Left kidney (tissue), 2 donors: ENCODE results near the gene ZBTB25. TPM values are rescaled to one million over a fixed set of nuclear protein-coding genes. Genes with fewer than 3 reads are reported as not detected.
"Not testable (repeated sequence)": the region's sequence is repeated elsewhere in the genome, so short reads cannot be mapped to it uniquely, and the experiment has no call there.

Source experiments
- DNase-seq: peaks from one replicate; pipeline ENCODE4 v3.0.0-alpha.2; 2013
- polyA plus RNA-seq: library from polyadenylated mRNA; unstranded; fragments of 120-200 nt; gene quantifications from one replicate; pipeline ENCODE4 v1.2.1, GENCODE V29; 2013; ENCODE audit not compliant: insufficient read length

Gene ZBTB25
- polyA plus RNA-seq, 1 donor = 14.6 TPM

GRCh38 chr14:64518229-64518628 is 14.6 kb upstream of the ZBTB25 start:
- DNase-seq = no peak

- not testable (repeated sequence) for DNase-seq
Observed at GRCh38 chr14:64517667-64518066, 14.0 kb upstream of the ZBTB25 start.

GRCh38 chr14:64516969-64517368 is 13.3 kb upstream of the ZBTB25 start:
- no peak for DNase-seq

GRCh38 chr14:64515053-64515452 is 11.4 kb upstream of the ZBTB25 start:
- DNase-seq = no peak

GRCh38 chr14:64513271-64513670 is 9.6 kb upstream of the ZBTB25 start:
- no peak for DNase-seq

GRCh38 chr14:64510825-64511671 is 7.4 kb upstream of the ZBTB25 start:
- peak; percentile 74 for DNase-seq

- no peak for DNase-seq
Observed at GRCh38 chr14:64509036-64509435, 5.4 kb upstream of the ZBTB25 start.

GRCh38 chr14:64508215-64508776 is 4.7 kb upstream of the ZBTB25 start:
- no peak for DNase-seq

GRCh38 chr14:64507376-64508156 is 3.9 kb upstream of the ZBTB25 start:
- no peak for DNase-seq

- DNase-seq = no peak
Observed at GRCh38 chr14:64506721-64507120, 3.1 kb upstream of the ZBTB25 start.

GRCh38 chr14:64504897-64505794 is 1.5 kb upstream of the ZBTB25 start:
- DNase-seq = peak; percentile 93

- DNase-seq = peak; percentile 74
Observed at GRCh38 chr14:64504310-64504896, 765 bp upstream of the ZBTB25 start, which contains the start of gene ZBTB1. Gene ZBTB1, plus strand, starts transcription at chr14:64504770. Its CDS starts 16,735 bp downstream, at chr14:64521505.

- no peak for DNase-seq
Observed at GRCh38 chr14:64502887-64503433, 678 bp downstream of the ZBTB25 start.

- DNase-seq = no peak
Observed at GRCh38 chr14:64502456-64502855, 1.2 kb downstream of the ZBTB25 start.

GRCh38 chr14:64501411-64502171 is 2.0 kb downstream of the ZBTB25 start:
- peak; percentile 55 for DNase-seq

- DNase-seq = no peak
Observed at GRCh38 chr14:64500088-64500487, 3.5 kb downstream of the ZBTB25 start.

GRCh38 chr14:64496764-64497163 is 6.9 kb downstream of the ZBTB25 start:
- DNase-seq = no peak

- DNase-seq = no peak
Observed at GRCh38 chr14:64495252-64495651, 8.4 kb downstream of the ZBTB25 start.

- no peak for DNase-seq
Observed at GRCh38 chr14:64493455-64493854, 10.2 kb downstream of the ZBTB25 start.

- DNase-seq = no peak
Observed at GRCh38 chr14:64491637-64492036, 12.0 kb downstream of the ZBTB25 start.
